Activated CD8-positive, alpha-beta memory T cell treated with anti-CD3 and anti-CD28 coated beads, Interleukin-2, amount 50 U/mL, for 24 hours (primary cell): ENCODE measurements around the gene CEP170.
"Not testable (repeated sequence)": the region's sequence is repeated elsewhere in the genome, so short reads cannot be mapped to it uniquely, and the experiment has no call there.

ENCODE experiments used
- DNase-seq: peaks from one replicate; pipeline ENCODE4 v3.0.0-alpha.2; 2020; ENCODE audit errors: extremely low read depth

Gene CEP170

GRCh38 chr1:243173758-243174369 is 81.2 kb downstream of the CEP170 start:
- not testable (repeated sequence) for DNase-seq

- not testable (repeated sequence) for DNase-seq
Observed at GRCh38 chr1:243164911-243165310, 90.2 kb downstream of the CEP170 start.

GRCh38 chr1:243150906-243151305 is 104.2 kb downstream of the CEP170 start:
- not testable (repeated sequence) for DNase-seq

- not testable (repeated sequence) for DNase-seq
Observed at GRCh38 chr1:243149120-243149519, 106.0 kb downstream of the CEP170 start.

- DNase-seq: not testable (repeated sequence)
Observed at GRCh38 chr1:243147351-243147750, 107.7 kb downstream of the CEP170 start.

- not testable (repeated sequence) for DNase-seq
Observed at GRCh38 chr1:243140498-243140897, 114.6 kb downstream of the CEP170 start.

- DNase-seq: not testable (repeated sequence)
Observed at GRCh38 chr1:243122876-243123409, 132.1 kb downstream of the CEP170 start.

GRCh38 chr1:243121939-243122338 is 133.1 kb downstream of the CEP170 start:
- not testable (repeated sequence) for DNase-seq

GRCh38 chr1:243118601-243119322 is 136.3 kb downstream of the CEP170 start:
- not testable (repeated sequence) for DNase-seq

GRCh38 chr1:243116187-243116586 is 138.9 kb downstream of the CEP170 start:
- not testable (repeated sequence) for DNase-seq

GRCh38 chr1:243114769-243115168 is 140.3 kb downstream of the CEP170 start:
- DNase-seq: not testable (repeated sequence)

GRCh38 chr1:243114059-243114713 is 140.9 kb downstream of the CEP170 start:
- not testable (repeated sequence) for DNase-seq

- DNase-seq: not testable (repeated sequence)
Observed at GRCh38 chr1:243107171-243107570, 147.9 kb downstream of the CEP170 start.

- DNase-seq: not testable (repeated sequence)
Observed at GRCh38 chr1:243105652-243106332, 149.3 kb downstream of the CEP170 start.

GRCh38 chr1:243105104-243105503 is 150.0 kb downstream of the CEP170 start:
- DNase-seq: not testable (repeated sequence)

GRCh38 chr1:243104452-243104851 is 150.6 kb downstream of the CEP170 start:
- DNase-seq: not testable (repeated sequence)

- peak; percentile 38 for DNase-seq
Observed at GRCh38 chr1:243101551-243102050, 153.5 kb downstream of the CEP170 start.

GRCh38 chr1:243087368-243087767 is 167.7 kb downstream of the CEP170 start:
- not testable (repeated sequence) for DNase-seq
